Transverse colon (tissue), 4 donors: ENCODE measurements around the gene RGS3. TPM values are rescaled to one million over a fixed set of nuclear protein-coding genes. Genes with fewer than 3 reads are reported as not detected.

Source experiments
- DNase-seq: peaks from one replicate; pipeline ENCODE4 v3.0.0-alpha.2; 2019
- H3K27ac ChIP-seq, 4 donors: fragments of 200-600 bp; sonication (generic); 2 replicates each; pipeline ENCODE4 v1.5.1; 2016 to 2018; ENCODE audit warnings: inconsistent platforms in 4 of 4
- H3K27me3 ChIP-seq: fragments of 200-600 bp; sonication (generic); 2 replicates; pipeline ENCODE4 v1.5.1; 2017; ENCODE audit warnings: inconsistent platforms
- H3K36me3 ChIP-seq, 4 donors: fragments of 200-600 bp; sonication (generic); 2 replicates each; pipeline ENCODE4 v1.5.1; 2017 to 2019; ENCODE audit warnings: inconsistent platforms in 4 of 4
- H3K4me1 ChIP-seq, 4 donors: fragments of 200-600 bp; sonication (generic); 2 replicates each; pipeline ENCODE4 v1.5.1; 2017 to 2020; ENCODE audit warnings: inconsistent platforms in 4 of 4
- H3K4me3 ChIP-seq, 4 donors: fragments of 200-600 bp; sonication (generic); 1 replicate in 1 of 4; 2 replicates in 3 of 4; pipeline versions ENCODE4 v1.5.1 to v1.6.1; 2017 to 2019; ENCODE audit warnings: inconsistent platforms in 4 of 4
- H3K9me3 ChIP-seq, 2 donors: fragments of 200-600 bp; sonication (generic); 2 replicates each; pipeline ENCODE4 v1.5.1; 2017 to 2019; ENCODE audit warnings: inconsistent platforms in 2 of 2
- CTCF ChIP-seq, 5 experiments: fragments of 200-600 bp in 3 of 5; fragments of 450-650 bp in 2 of 5; sonication (generic) in 3 of 5; IDR thresholded peaks; 1 replicate in 2 of 5; 2 replicates in 3 of 5; pipeline ENCODE4 v1.5.1; 2016 to 2017; ENCODE audit warnings: antibody characterized with exemption in 5 of 5, inconsistent platforms in 3 of 5, mild to moderate bottlenecking in 2 of 5, moderate library complexity in 1 of 5
- EP300 ChIP-seq: sonication (generic); formaldehyde crosslinking; IDR thresholded peaks from one replicate; pipeline ENCODE4 v1.6.1; 2017; ENCODE audit warnings: antibody characterized with exemption, low read depth
- POLR2A ChIP-seq: fragments of 450-650 bp; IDR thresholded peaks from one replicate; pipeline ENCODE4 v1.6.1; 2016; ENCODE audit warnings: antibody characterized with exemption, mild to moderate bottlenecking, moderate library complexity
- POLR2AphosphoS5 ChIP-seq, 3 donors: sonication (generic); formaldehyde crosslinking; IDR thresholded peaks; one replicate each; pipeline ENCODE4 v1.6.1; 2016; ENCODE audit warnings: antibody characterized with exemption in 3 of 3
- WGBS, 2 donors: methylation state at CpG; one replicate each; pipeline ENCODE4 v1.1.5; 2018; ENCODE audit warnings: low coverage in 1 of 2; 5-methylcytosine and 5-hydroxymethylcytosine counted together
- in situ Hi-C, 4 donors: fragments of 200-750 bp; cut with MboI; loops; one replicate each; pipeline versions ENCODE4 v1.15.0 to v1.15.1; 2017; ENCODE audit warnings: low sequenced_read_pairs in 3 of 4, low pct_ligation_motif_present in 1 of 4, low pct_unique_long_range_greater_than_20kb in 1 of 4
- intact Hi-C: fragments of 100-400 bp; cut with DNase I; formaldehyde crosslinking; loops from one replicate; pipeline ENCODE4 v1.15.1; 2023; ENCODE audit warnings: low total_unique reads
- total RNA-seq, 4 donors: library from RNA; depleted of rRNA; stranded (reverse); fragments of >200 nt; gene quantifications; one replicate each; pipeline ENCODE4 v1.1.0, GENCODE V29; 2016

Gene RGS3
- total RNA-seq, 4 donors from 2014 or later, result 62.7 to 150 (median 80.9) TPM

DNA sequence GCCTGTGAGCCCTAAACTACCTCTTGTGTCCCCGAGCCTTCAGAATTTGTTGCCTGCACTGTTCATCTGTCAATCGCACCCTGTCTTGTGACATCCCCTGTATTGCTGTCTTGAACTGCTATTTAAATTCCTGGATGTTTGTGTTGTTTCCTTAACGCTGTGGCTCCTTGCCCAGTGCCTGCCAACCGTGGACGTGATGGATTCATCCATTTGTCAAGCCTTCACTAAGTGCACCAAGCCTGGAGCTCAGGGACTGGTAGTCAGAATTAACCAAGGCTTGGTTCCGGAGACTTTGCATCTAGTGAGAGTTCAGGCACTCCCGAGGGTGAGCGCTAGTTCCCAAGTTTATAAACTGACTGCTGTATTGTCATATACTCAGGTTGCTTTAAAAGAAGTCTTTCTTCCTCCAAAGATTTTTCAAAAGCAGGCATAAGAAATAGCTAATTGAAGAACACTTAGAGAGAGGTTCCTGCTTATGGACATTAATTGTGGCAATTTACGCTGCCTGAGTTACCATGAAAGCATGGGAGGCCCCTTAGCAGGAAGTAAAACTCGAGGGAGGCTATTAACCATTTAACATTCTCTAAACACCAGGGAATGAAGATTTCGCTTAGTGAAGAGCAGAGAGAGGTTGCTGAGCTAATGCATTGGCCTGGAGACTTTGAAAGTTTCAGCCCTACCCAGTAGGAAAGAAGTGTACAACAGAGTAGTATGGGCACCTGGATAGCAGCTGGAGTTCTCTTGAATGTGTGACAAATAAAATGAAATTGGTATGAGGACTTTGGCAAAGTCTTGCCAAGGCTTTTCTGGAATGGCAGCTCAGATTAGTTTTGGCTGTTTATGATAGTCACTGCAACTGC, 29.0 kb downstream of the RGS3 start:
- no peaks in the 10 kb centered on the region for H3K36me3 ChIP-seq
- no peaks in the 10 kb centered on the region for H3K9me3 ChIP-seq
- TF ChIP-seq EP300 (no peak), CTCF (IDR thresholded peaks at IDR 0.05) (no peak), POLR2AphosphoS5 (IDR thresholded peaks at IDR 0.05) (no peak), POLR2A (no peak)
- H3K27me3 ChIP-seq, result no peaks in the 10 kb centered on the region
- WGBS, 2 donors, result 57 to 60% methylated on average over 7 to 11 of the region's 11 CpGs
- peak overlapping the region in 1 of 4 donors; percentile 16 for H3K27ac ChIP-seq
- no peak overlapping the region for H3K4me3 ChIP-seq
- peaks cover 0 to 14% (median 8%) of the 10 kb centered on the region in 4 donors for H3K4me1 ChIP-seq
- intact Hi-C loops, result no loop called here
- in situ Hi-C loops, result no loop called here
- DNase-seq, result no peak

GRCh38 chr9:113493203-113493520, 29.6 kb downstream of the RGS3 start:
- intact Hi-C loops (no loop called here), in situ Hi-C loops (no loop called here)
- Histone ChIP-seq H3K4me3 (no peak overlapping the region), H3K27me3 (no peaks in the 10 kb centered on the region), H3K4me1 (peaks cover 0 to 14% (median 8%) of the 10 kb centered on the region in 4 donors), H3K9me3 (no peaks in the 10 kb centered on the region), H3K27ac (no peak overlapping the region), H3K36me3 (no peaks in the 10 kb centered on the region)
- no peak for DNase-seq
- no peak for TF ChIP-seq POLR2AphosphoS5 (IDR thresholded peaks at IDR 0.05)
- TF ChIP-seq EP300, result no peak
- no peak for TF ChIP-seq CTCF (IDR thresholded peaks at IDR 0.05)
- TF ChIP-seq POLR2A, result no peak

DNA sequence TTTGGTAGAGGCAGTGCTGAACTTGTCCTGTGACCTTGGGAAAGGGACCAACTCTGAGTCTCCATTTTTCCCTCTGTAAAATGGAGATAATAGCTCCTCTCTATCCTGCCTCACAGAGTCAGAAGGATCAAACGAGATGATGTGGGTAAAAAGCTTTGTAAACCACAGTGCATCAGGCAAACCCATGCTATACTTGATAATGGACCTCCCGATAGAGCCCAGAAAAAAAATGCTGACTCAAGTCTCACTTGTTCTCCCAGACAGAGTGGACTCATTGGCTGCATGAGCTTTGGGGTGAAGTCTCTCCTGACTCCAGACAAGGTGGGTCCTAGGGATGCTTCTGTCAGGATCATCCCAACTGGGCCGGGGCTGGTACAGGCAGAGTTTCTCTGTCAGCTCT, 32.0 kb downstream of the RGS3 start:
- WGBS, 2 donors, result 100% methylated on average over 3 of the region's 3 CpGs; no CpG with 5 or more reads in 1 of the 2 donors

DNA sequence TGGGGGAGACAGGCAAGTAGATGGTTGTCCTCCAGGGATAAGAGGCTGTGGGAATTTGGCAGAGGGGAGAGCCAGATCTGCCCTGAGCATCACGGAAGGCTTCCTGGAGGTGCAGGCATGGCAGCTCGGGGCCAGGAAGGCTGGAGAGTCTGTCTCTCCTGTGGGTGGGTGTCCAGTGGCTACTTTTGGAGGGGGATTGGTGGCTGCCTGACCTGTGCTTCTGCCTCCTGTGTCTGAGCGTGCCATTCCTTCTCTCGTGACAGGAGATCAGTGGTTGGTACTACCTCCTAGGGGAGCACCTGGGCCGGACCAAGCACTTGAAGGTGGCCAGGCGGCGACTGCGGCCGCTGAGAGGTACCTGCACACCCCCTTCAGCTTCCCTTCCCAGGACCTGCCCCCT, 33.5 kb downstream of the RGS3 start:
- WGBS, 2 donors, result 94% methylated on average over 8 of the region's 9 CpGs; no CpG with 5 or more reads in 1 of the 2 donors
- H3K9me3 ChIP-seq, result no peaks in the 10 kb centered on the region
- no peaks in the 10 kb centered on the region for H3K36me3 ChIP-seq
- no peak for DNase-seq
- H3K4me3 ChIP-seq, result no peak overlapping the region
- TF ChIP-seq POLR2A, result no peak
- TF ChIP-seq POLR2AphosphoS5 (IDR thresholded peaks at IDR 0.05), result no peak
- TF ChIP-seq EP300, result no peak
- TF ChIP-seq CTCF (IDR thresholded peaks at IDR 0.05), result no peak
- H3K27ac ChIP-seq, result no peak overlapping the region
- intact Hi-C loops, result no loop called here
- in situ Hi-C loops, result no loop called here
- peaks cover 0 to 13% (median 7%) of the 10 kb centered on the region in 4 donors for H3K4me1 ChIP-seq
- H3K27me3 ChIP-seq, result no peaks in the 10 kb centered on the region

More for the DNA sequence above, 32.0 kb downstream of the RGS3 start:
- H3K4me1 ChIP-seq, result peaks cover 0 to 14% (median 8%) of the 10 kb centered on the region in 4 donors
- no peak for TF ChIP-seq EP300
- TF ChIP-seq CTCF (IDR thresholded peaks at IDR 0.05), result no peak
- TF ChIP-seq POLR2AphosphoS5 (IDR thresholded peaks at IDR 0.05), result no peak
- in situ Hi-C loops, result no loop called here
- no peak overlapping the region for H3K4me3 ChIP-seq
- DNase-seq, result no peak
- H3K36me3 ChIP-seq, result no peaks in the 10 kb centered on the region
- intact Hi-C loops, result no loop called here
- H3K27ac ChIP-seq, result no peak overlapping the region
- no peaks in the 10 kb centered on the region for H3K9me3 ChIP-seq
- no peaks in the 10 kb centered on the region for H3K27me3 ChIP-seq
